Sciatic nerve (tissue), 2 donors: ENCODE measurements around the gene SF3A1. TPM values are rescaled to one million over a fixed set of nuclear protein-coding genes. Genes with fewer than 3 reads are reported as not detected.

Experiments used
- ATAC-seq: fragments of 200-7000 bp; cut with Tn5 transposase; one replicate; pipeline ENCODE4 v1.9.1; 2020; ENCODE audit warnings: mild to moderate bottlenecking, moderate library complexity
- DNase-seq: peaks from one replicate; pipeline ENCODE4 v3.0.0-alpha.2; 2020; ENCODE audit warnings: low spot score
- intact Hi-C: fragments of 100-400 bp; cut with DNase I; formaldehyde crosslinking; loops from one replicate; pipeline ENCODE4 v1.14.2; 2022
- total RNA-seq: library from RNA; stranded (reverse); fragmentation: NEBNext Ultra II Directional; extraction: Animal tissue kit (Norgen Biotek cat#: 25700); gene quantifications from one replicate; pipeline ENCODE4 v1.2.1, GENCODE V29; 2021
- donor health status: DM: no; HTN: no; CAD: no.
- donor health status: DM: no; HTN: no; CAD: no.

The SF3A1 gene
- total RNA-seq, 1 donor from 2014 or later = 138 TPM

GRCh38 chr22:30283342-30283741 lies 73.4 kb downstream of the SF3A1 start:
- intact Hi-C loops = no loop called here
- ATAC-seq = no peak
- DNase-seq = no peak

GRCh38 chr22:30282616-30283046 lies 74.1 kb downstream of the SF3A1 start:
- intact Hi-C loops = no loop called here
- ATAC-seq = no peak

More at GRCh38 chr22:30282616-30283046, 74.1 kb downstream of the SF3A1 start:
- DNase-seq = no peak

Other genes with a start within 250 kb of the SF3A1 start
- gene LIF, start 110.1 kb downstream of the SF3A1 start, total RNA-seq = 3.2 TPM
- gene OSM, start 90.0 kb downstream of the SF3A1 start, total RNA-seq = 6.4 TPM
- 15.9 TPM for gene CASTOR1, start 67.4 kb downstream of the SF3A1 start, total RNA-seq
- 29.4 TPM for gene TBC1D10A, start 30.0 kb downstream of the SF3A1 start, total RNA-seq
- 0.71 TPM for gene CCDC157, start 113 bp upstream of the SF3A1 start, total RNA-seq
- gene RNF215, start 30.5 kb upstream of the SF3A1 start, total RNA-seq = 25.5 TPM
- gene SEC14L2, start 40.1 kb upstream of the SF3A1 start, total RNA-seq = 20.8 TPM
- 3.6 TPM for gene MTFP1, start 68.9 kb upstream of the SF3A1 start, total RNA-seq
- gene SEC14L3, start 115.1 kb upstream of the SF3A1 start, total RNA-seq = not detected
- 0.62 TPM for gene SEC14L4, start 148.8 kb upstream of the SF3A1 start, total RNA-seq
- 4.3 TPM for gene SEC14L6, start 189.8 kb upstream of the SF3A1 start, total RNA-seq
- gene GAL3ST1, start 217.8 kb upstream of the SF3A1 start, total RNA-seq = 26.3 TPM
- 46.6 TPM for gene PES1, start 235.0 kb upstream of the SF3A1 start, total RNA-seq